Mucosa of descending colon (tissue), 3 donors: ENCODE data around the gene JPH2. TPM values are rescaled to one million over a fixed set of nuclear protein-coding genes. Genes with fewer than 3 reads are reported as not detected.

Source experiments
- ATAC-seq: fragments of 200-7000 bp; cut with Tn5 transposase; one replicate; pipeline ENCODE4 v1.9.1; 2020; ENCODE audit warnings: mild to moderate bottlenecking, moderate library complexity
- DNase-seq, 3 donors: peaks; one replicate each; pipeline ENCODE4 v3.0.0-alpha.2; 2020
- H3K36me3 ChIP-seq: fragments of 200-600 bp; one replicate; pipeline ENCODE4 v1.8.0; 2021; ENCODE audit warnings: low read depth, mild to moderate bottlenecking
- H3K4me1 ChIP-seq: fragments of 200-600 bp; one replicate; pipeline ENCODE4 v1.8.0; 2021; ENCODE audit warnings: low read depth, mild to moderate bottlenecking
- H3K4me3 ChIP-seq: fragments of 200-600 bp; one replicate; pipeline ENCODE4 v1.8.0; 2021; ENCODE audit warnings: mild to moderate bottlenecking
- H3K9me3 ChIP-seq: fragments of 200-600 bp; one replicate; pipeline ENCODE4 v1.8.0; 2021; ENCODE audit warnings: mild to moderate bottlenecking
- CTCF ChIP-seq: fragments of 200-600 bp; IDR thresholded peaks from one replicate; pipeline ENCODE4 v1.8.0; 2022; ENCODE audit warnings: antibody characterized with exemption, mild to moderate bottlenecking
- intact Hi-C, 2 donors: fragments of 100-400 bp; cut with DNase I in 1 of 2; cut with micrococcal nuclease in 1 of 2; formaldehyde crosslinking; loops; one replicate each; pipeline versions ENCODE4 v1.11.0 to v1.11.1; 2022; cut with DNase I, micrococcal nuclease
- total RNA-seq, 3 donors: library from RNA; stranded (reverse); fragmentation: NEBNext Ultra II Directional in 2 of 3; extraction: Animal tissue kit (Norgen Biotek cat#: 25700) in 2 of 3; gene quantifications; one replicate each; pipeline versions ENCODE4 v1.2.1 to v1.2.4, GENCODE V29; 2021 to 2023
- donor health status: DM: no; HTN: no; CAD: no; lungs with moderate emphysema.
- donor health status: DM: no; HTN: no; CAD: no.
- donor health status: DM: no; HTN: yes; CAD: no.

Gene JPH2
- total RNA-seq, 3 donors from 2014 or later: 2.3 to 87.3 (median 8.3) TPM

- TF ChIP-seq CTCF: no peak
- DNase-seq (no peak), ATAC-seq (no peak)
- no peak overlapping the region for H3K4me3 ChIP-seq
- H3K9me3 ChIP-seq: no peaks in the 10 kb centered on the region
- H3K36me3 ChIP-seq: no peaks in the 10 kb centered on the region
- intact Hi-C loops: no loop called here
- no peaks in the 10 kb centered on the region for H3K4me1 ChIP-seq
Measured at GRCh38 chr20:44073675-44074071, 113.3 kb downstream of the JPH2 start.

- DNase-seq (no peak), ATAC-seq (no peak)
- H3K4me1 ChIP-seq: no peaks in the 10 kb centered on the region
Measured at GRCh38 chr20:44073011-44073674, 113.8 kb downstream of the JPH2 start.

DNA sequence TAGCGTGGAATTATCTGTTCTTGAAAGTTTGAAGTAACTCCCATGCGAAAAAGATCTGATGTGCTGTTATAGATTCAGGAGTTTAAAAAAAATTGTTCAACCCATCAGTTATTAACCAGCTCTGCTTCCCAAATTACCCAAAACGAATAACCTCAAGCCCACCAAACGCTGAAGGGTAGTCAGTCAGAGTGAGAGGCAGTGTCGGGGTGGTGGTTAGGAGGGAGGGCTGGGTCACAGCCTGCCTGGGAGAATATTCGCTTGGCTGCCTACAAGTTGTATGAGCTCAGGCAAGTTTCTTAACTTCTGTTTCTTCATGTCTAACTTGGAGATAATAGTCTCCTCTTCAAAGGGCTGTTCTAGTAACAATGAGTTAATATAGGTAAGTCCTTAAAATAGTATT lies 114.6 kb downstream of the JPH2 start:
- intact Hi-C loops: no loop called here
- no peaks in the 10 kb centered on the region for H3K9me3 ChIP-seq
- H3K4me1 ChIP-seq: no peaks in the 10 kb centered on the region
- TF ChIP-seq CTCF: no peak
- H3K36me3 ChIP-seq: no peaks in the 10 kb centered on the region
- DNase-seq (no peak), ATAC-seq (no peak)
- H3K4me3 ChIP-seq: no peak overlapping the region

More at GRCh38 chr20:44073011-44073674, 113.8 kb downstream of the JPH2 start:
- intact Hi-C loops: no loop called here
- H3K36me3 ChIP-seq: no peaks in the 10 kb centered on the region
- H3K4me3 ChIP-seq: no peak overlapping the region
- no peaks in the 10 kb centered on the region for H3K9me3 ChIP-seq
- TF ChIP-seq CTCF: no peak

- no peak for DNase-seq
- no peak for TF ChIP-seq CTCF
- H3K4me1 ChIP-seq: no peaks in the 10 kb centered on the region
- no peak overlapping the region for H3K4me3 ChIP-seq
- H3K36me3 ChIP-seq: no peaks in the 10 kb centered on the region
- intact Hi-C loops: no loop called here
- no peak for ATAC-seq
- H3K9me3 ChIP-seq: no peaks in the 10 kb centered on the region
Measured at GRCh38 chr20:44071526-44072111, 115.4 kb downstream of the JPH2 start.

DNA sequence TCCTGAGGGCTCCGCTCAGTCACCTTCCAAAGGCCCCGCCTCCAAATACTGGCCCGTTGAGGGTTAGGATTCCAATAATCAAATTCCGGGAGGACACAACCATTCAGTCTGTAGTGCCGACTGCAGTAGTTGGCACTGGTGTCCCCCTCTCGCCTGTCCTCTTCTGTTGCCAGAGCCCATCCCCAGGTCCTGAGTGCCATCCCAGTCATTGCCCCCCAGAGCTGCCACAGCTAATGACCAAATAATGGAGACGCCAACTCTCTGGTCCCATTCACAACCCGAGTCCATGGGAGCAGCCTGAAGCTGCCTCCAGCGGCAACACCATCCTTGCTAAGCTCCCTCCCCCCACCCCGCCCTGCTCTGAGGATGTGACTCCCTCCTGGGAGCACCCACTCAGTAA lies 115.9 kb downstream of the JPH2 start:
- Histone ChIP-seq H3K4me1 (no peaks in the 10 kb centered on the region), H3K9me3 (no peaks in the 10 kb centered on the region), H3K36me3 (no peaks in the 10 kb centered on the region), H3K4me3 (no peak overlapping the region)
- DNase-seq (no peak), ATAC-seq (no peak)
- no peak for TF ChIP-seq CTCF
- intact Hi-C loops: no loop called here
